Hematopoietic multipotent progenitor cell treated with erythropoietin and hydrocortisone succinate and interleukin-3 and kit ligand, for 8 days (in vitro differentiated cells): Measurements from ENCODE around the gene PTPN13.

ENCODE experiments used
- DNase-seq: peaks from one replicate; pipeline ENCODE4 v3.0.0-alpha.2; 2015

Gene PTPN13

DNA sequence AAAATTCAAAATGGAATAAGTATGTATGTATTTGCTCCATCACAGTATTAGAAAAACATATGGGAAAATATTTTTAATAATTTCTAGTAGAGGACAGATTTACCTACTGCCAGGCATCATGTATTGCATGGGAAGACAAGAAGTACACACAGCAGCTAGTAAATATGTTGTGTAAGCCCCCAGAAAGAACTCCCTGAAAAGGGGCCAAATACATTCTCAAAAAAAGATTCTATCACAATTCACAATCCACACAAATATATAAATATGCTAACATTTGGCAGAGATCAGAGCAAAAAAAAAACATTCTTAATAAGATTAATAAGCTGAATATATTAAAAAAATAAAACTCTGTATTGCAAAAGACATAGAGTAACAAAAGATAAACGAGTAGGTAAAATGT lies 227.0 kb downstream of the PTPN13 start:
- no peak for DNase-seq

DNA sequence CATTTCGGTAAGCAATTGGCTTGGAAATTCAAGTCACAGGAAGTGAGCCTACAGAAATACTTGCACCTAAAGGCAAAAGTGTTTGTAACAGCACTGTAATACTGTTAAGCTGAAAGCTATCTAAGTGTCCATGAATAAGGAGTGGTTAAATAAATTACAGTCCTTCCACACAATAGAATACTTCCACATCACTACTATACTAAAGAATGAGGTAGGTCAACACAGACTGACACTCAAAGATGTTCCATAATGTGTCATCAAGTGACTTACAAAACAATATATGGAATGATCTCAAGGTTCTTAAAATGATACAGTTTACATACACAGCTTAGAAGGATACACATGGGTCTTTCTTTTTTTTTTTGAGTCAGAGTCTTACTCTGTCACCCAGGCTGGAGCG lies 228.0 kb downstream of the PTPN13 start:
- DNase-seq, result no peak

- no peak for DNase-seq
Measured at GRCh38 chr4:86825511-86825910, 231.4 kb downstream of the PTPN13 start.

- DNase-seq, result no peak
Measured at GRCh38 chr4:86831262-86832130, 237.4 kb downstream of the PTPN13 start.

DNA sequence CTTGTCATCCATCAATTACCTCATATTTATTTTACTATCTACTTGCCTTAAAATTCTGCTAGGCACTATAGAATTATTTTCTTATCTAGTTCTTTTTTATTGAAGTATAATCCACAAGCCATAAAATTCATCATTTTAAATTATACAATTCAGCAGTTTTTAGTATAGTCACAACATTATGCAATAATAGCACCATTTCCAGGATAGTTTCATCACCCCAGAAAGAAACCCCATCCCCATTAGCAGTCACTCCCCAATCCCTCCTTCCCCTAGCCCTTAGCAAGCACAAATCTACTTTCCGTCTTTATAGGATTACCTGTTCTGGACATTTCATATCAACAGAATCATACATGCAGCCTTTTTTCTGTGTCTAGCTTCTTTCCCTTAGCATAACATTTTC lies 239.5 kb downstream of the PTPN13 start:
- DNase-seq, result no peak

DNA sequence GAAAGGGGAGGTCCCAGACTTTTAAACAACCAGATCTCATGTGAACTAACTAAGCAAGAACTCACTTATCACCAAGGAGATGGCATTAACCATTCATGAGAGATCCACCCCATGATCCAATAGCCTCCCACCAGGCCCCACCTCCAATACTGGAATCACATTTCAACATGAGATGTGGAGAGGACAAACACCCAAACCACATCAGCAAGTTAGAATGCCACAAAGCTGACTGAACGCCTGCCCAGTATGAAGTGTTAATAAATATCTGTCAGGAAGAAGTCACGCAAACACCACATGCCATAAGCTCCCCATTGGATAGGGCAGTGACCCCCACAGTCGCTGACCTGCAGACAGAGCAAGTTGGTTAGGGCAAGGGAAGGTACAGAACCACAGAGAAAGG lies 240.8 kb downstream of the PTPN13 start:
- no peak for DNase-seq

DNA sequence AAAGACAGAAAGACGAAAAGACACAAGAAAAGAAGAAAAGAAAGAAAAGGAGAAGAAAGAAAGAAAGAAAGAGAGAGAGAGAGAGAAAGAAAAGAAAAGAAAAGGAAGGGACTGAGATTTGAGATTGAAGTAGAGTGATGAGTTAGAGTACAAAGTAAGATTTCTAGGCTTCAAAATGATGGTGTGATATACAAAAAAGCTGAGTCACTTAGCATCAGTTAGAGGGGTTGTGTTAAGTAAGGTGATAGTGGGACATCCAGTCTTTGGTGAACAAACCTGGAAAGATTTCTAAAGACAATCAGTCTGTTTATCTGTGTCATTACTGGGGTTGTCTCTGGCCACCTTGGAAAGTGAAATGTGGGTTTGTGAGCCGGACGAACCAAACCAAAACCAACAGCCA lies 241.6 kb downstream of the PTPN13 start:
- no peak for DNase-seq

DNA sequence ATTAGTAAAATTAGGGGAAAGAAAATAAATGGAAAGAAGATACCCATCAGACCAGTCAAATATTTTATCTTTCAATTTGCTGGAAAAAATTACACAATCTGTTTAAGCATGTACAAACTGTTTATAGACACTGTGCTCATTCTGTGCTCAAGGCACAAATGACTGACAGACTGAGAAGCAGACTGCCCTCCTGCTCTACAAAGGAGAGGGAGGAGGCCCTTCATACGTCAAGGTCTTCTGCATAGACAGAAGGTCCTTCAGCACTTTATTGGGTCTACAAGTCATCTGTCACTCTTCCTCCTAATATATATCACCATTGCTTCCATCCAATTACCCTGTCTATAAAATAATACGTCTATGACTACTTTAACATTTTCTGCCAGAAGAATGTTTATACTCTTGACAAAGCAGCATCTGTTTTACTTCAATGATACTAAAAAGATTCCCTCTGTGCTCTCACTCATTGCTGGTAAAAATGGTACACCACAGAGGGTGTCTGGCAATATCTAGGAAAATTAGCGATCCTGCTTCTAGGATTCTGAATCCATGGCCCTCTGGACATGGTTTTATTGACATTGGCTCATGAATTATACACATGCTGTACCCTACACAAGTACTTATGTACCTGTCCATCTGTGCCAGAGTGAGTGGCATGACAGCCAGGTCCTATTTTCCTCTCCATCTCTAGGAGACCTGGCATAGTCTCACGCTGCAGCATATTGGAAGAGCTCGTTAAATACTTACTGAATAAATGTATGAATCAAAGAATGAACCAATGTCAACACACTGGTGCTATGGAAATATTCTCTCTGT lies 243.8 kb downstream of the PTPN13 start:
- no peak for DNase-seq

GRCh38 chr4:86840858-86841257 lies 246.7 kb downstream of the PTPN13 start:
- no peak for DNase-seq

GRCh38 chr4:86841309-86841708 lies 247.2 kb downstream of the PTPN13 start:
- DNase-seq, result no peak

DNA sequence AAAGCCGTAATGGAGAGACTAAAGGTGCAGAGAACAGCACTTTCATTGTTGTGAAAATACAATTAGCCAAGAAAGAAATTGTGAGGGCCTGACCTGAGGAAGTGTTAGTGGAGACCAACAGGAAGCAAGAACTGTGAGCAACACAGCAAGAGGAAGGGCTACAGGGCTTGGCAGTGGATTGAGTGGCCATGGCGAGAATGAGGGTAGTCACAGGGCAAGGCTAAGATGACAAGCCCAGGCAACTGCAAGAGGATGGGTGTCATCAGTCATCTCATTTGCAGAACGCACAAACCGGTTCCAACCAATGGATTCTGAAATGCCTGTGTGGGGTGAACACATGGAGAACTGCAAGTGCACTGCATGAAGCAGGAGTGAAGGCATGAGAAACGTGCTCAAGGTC lies 251.5 kb downstream of the PTPN13 start:
- no peak for DNase-seq

GRCh38 chr4:86846921-86847320 lies 252.8 kb downstream of the PTPN13 start:
- DNase-seq, result no peak

DNA sequence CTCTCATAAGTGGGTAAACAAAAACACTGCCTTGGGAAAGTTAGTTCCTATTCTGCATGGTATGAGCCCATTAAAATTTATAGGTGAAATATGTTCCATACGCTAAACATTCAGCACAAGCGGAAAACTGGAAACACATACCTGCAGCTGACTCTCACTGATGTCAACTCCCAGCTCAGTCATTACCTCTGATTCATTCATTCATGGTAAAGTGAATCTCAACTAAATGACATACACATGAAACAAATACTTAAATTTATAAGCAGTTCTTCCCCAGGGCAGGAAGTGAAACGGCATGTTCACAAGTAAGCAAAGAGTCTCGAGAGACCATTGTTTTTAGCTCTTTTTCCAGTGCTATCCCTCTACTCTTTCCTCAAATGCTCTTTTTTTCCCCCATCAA lies 253.5 kb downstream of the PTPN13 start:
- no peak for DNase-seq

DNA sequence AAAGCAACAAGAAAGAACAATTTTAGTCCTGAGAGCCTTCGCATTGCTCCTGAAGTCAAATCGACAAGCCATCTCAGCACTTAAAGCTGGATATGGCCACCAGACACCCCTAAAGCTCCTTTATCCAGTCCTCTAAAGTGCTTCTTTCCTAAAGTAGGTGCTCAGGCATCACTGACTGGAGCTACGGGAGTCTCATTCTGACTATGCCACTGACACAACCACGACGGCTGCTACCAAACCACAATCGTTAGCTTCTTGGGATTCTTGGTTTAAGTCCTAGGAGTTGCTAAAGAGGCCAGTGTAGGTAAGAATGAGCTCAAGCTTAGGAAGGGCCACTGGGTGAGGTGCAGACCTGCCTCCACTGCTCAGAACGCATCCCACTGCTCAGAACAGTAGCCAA lies 254.0 kb downstream of the PTPN13 start:
- DNase-seq, result no peak

- no peak for DNase-seq
Measured at GRCh38 chr4:86848732-86849619, 254.9 kb downstream of the PTPN13 start, which contains the start of gene SLC10A6. SLC10A6 (minus strand) TSS chr4:86849384; CDS start chr4:86849115, 269 bp downstream.

GRCh38 chr4:86853209-86853608 lies 259.1 kb downstream of the PTPN13 start:
- no peak for DNase-seq

- no peak for DNase-seq
Measured at GRCh38 chr4:86855572-86855971, 261.5 kb downstream of the PTPN13 start.

DNA sequence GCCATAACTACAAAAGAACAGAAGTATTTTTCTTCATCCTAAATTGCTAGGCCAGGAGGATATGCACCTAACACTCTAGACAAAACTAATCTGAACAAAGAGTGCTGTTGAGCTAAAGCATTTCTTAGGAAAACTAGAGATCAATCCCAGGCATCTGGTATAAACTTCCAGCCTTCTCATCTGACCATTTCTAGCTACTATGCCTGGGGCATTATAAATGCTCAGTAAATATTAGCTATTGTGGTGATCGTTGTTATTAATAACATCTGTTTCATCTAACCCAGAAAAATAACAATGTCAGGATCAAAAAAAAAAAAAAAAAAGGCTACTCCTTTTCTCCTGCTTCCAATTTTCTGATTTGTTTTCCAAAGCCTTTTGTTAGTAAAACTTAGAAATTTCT lies 262.8 kb downstream of the PTPN13 start:
- DNase-seq, result no peak

DNA sequence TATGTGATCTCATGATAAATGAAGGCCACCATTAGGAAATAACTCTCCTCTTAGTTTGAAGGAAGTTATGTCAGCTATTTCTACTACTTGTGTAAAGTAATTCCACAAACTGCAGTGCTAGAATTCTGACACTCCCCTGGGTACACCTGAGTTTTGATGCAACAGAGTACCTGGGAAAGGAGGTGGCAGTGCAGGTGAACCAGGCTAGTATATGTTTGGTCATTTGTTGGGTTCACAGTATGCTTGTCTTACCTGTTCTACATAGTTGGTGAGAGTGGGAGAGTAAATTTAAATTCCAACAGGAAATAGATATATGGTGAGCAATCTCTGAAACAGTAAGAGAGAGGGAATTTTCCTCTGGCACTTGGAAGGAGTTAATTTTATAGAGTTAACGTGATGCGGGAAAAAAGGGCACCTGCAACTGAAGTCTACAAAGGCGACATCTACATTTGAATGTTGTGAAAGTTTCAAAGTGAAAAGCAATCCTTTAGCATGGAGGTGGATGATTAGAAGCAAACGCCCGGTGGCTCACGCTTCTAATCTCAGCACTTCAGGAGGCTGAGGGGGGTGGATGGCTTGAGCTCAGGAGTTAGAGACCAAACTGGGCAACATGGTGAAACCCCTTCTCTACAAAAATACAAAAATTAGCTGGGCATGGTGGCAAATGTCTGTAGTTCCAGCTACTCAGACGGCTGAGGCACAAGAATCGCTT lies 263.4 kb downstream of the PTPN13 start:
- no peak for DNase-seq
